Spleen (tissue), 7 donors: Measurements from ENCODE around the gene LDHA.

Source experiments
- CTCF ChIP-seq, 11 experiments: fragments of 200-600 bp in 7 of 11; fragments of 450-650 bp in 4 of 11; sonication (generic) in 4 of 11; IDR thresholded peaks in 8 of 11; conservative IDR thresholded peaks in 3 of 11; 1 replicate in 7 of 11; 2 replicates in 4 of 11; pipeline versions ENCODE4 v1.4.0 to v1.8.0; 2016 to 2021; ENCODE audit warnings: antibody characterized with exemption in 11 of 11, inconsistent platforms in 4 of 11, mild to moderate bottlenecking in 1 of 11
- POLR2AphosphoS5 ChIP-seq, 3 donors: sonication (generic); formaldehyde crosslinking; IDR thresholded peaks; one replicate each; pipeline ENCODE4 v1.5.1; 2017; ENCODE audit warnings: antibody characterized with exemption in 3 of 3
- donor health status: DM: no; HTN: no; CAD: no; lungs with moderate emphysema.
- donor health status: DM: no; HTN: no; CAD: no.
- donor health status: DM: no; HTN: no; CAD: no.

- TF ChIP-seq CTCF (IDR thresholded peaks at IDR 0.05 in 8 of 11, conservative IDR thresholded peaks at IDR 0.05 in 3 of 11) (no peak), POLR2AphosphoS5 (IDR thresholded peaks at IDR 0.05) (no peak)
Measured at GRCh38 chr11:18371279-18371678, 23.1 kb upstream of the LDHA start.
